DND-41 (cell line): ENCODE results near the gene NDRG4.

Source experiments
- ATAC-seq: fragments of 200-7000 bp; cut with Tn5 transposase; 3 replicates; pipeline ENCODE4 v1.9.1; 2021; ENCODE audit warnings: low read depth; ENCODE audit not compliant: insufficient read depth
- DNase-seq: peaks from one replicate; pipeline ENCODE4 v3.0.0-alpha.2; 2020
- H2AFZ ChIP-seq: 2 replicates; pipeline ENCODE4 v1.6.0; 2012; ENCODE audit warnings: low read depth, low read length
- H3K27ac ChIP-seq: 2 replicates; pipeline ENCODE4 v1.5.1; 2012; ENCODE audit warnings: low read length, inconsistent platforms
- H3K27me3 ChIP-seq: fragments of 200-600 bp; sonication (generic); 2 replicates; pipeline ENCODE4 v1.6.0; 2012; ENCODE audit warnings: low read length, mild to moderate bottlenecking, inconsistent platforms; ENCODE audit not compliant: insufficient read depth, poor library complexity
- H3K36me3 ChIP-seq: 2 replicates; pipeline ENCODE4 v1.5.1; 2012; ENCODE audit warnings: low read length, inconsistent platforms; ENCODE audit not compliant: insufficient read depth
- H3K4me1 ChIP-seq: 2 replicates; pipeline ENCODE4 v1.5.1; 2012; ENCODE audit warnings: mild to moderate bottlenecking, low read length; ENCODE audit not compliant: insufficient read depth
- H3K4me2 ChIP-seq: 2 replicates; pipeline ENCODE4 v1.6.0; 2012; ENCODE audit warnings: mild to moderate bottlenecking, moderate library complexity, low read length, inconsistent platforms; ENCODE audit not compliant: insufficient read depth
- H3K4me3 ChIP-seq, 2 experiments: fragments of 200-600 bp in 1 of 2; shearing (Covaris generic) in 1 of 2; 2 replicates each; pipeline ENCODE4 v1.5.1; 2012 to 2016; ENCODE audit warnings: inconsistent platforms in 2 of 2, low read length in 2 of 2, mild to moderate bottlenecking in 2 of 2, low read depth in 1 of 2, moderate library complexity in 1 of 2
- H3K79me2 ChIP-seq: 2 replicates; pipeline ENCODE4 v1.6.0; 2012; ENCODE audit warnings: low read length, inconsistent platforms; ENCODE audit not compliant: insufficient read depth
- H3K9ac ChIP-seq: 2 replicates; pipeline ENCODE4 v1.6.0; 2012; ENCODE audit warnings: low read depth, mild to moderate bottlenecking, inconsistent platforms, low read length, moderate library complexity
- H3K9me3 ChIP-seq: 2 replicates; pipeline ENCODE4 v1.5.1; 2012; ENCODE audit warnings: low read length, moderate library complexity, mild to moderate bottlenecking, inconsistent platforms; ENCODE audit not compliant: insufficient read depth, severe bottlenecking
- H4K20me1 ChIP-seq: 2 replicates; pipeline ENCODE4 v1.6.0; 2012; ENCODE audit warnings: low read length; ENCODE audit not compliant: insufficient read depth
- EZH2 ChIP-seq: IDR thresholded peaks from 3 replicates; pipeline ENCODE4 v1.6.1; 2012; ENCODE audit warnings: borderline replicate concordance, low read depth, mild to moderate bottlenecking, moderate library complexity, low read length, inconsistent platforms; ENCODE audit not compliant: severe bottlenecking
- TF ChIP-seq, protein P1 (sequence below): IDR thresholded peaks from 2 replicates; pipeline ENCODE4 v1.5.1; 2012; ENCODE audit warnings: borderline replicate concordance, low read length, moderate library complexity, mild to moderate bottlenecking; ENCODE audit not compliant: poor library complexity, severe bottlenecking; ENCODE audit errors: extremely low read depth

Gene NDRG4

DNA sequence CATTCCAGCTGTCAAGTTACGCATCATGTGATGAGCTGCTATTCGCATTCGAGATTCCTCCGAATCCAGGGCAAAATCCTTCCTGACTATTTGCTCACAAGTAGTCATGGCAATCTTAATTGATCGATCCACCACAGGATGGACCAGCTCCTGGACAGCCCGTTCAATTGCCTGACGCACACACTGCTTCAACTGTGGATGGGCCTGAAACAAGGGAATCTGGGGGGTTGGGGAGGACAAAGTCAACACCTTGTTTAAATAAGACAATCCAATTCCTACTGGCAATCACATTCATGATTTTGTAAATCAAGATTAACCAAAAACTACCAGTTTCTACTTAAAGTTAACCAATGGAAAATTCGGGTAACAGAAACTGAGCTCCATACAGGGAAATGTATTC, 43.7 kb downstream of the NDRG4 start:
- Histone ChIP-seq H3K4me1 (no peaks in the 10 kb centered on the region), H3K9me3 (no peaks in the 10 kb centered on the region), H3K36me3 (peaks cover 99% of the 10 kb centered on the region), H3K4me2 (no peak overlapping the region), H3K9ac (no peak overlapping the region), H3K4me3 (no peak overlapping the region), H3K27me3 (no peaks in the 10 kb centered on the region), H4K20me1 (no peaks in the 10 kb centered on the region), H3K27ac (no peak overlapping the region), H2AFZ (no peak overlapping the region), H3K79me2 (0 out of 2 replicates have a peak, but pooled peaks cover 8% of the 10 kb centered on the region)
- no peak for DNase-seq
- ATAC-seq, result no peak
- TF ChIP-seq, protein P1, sequence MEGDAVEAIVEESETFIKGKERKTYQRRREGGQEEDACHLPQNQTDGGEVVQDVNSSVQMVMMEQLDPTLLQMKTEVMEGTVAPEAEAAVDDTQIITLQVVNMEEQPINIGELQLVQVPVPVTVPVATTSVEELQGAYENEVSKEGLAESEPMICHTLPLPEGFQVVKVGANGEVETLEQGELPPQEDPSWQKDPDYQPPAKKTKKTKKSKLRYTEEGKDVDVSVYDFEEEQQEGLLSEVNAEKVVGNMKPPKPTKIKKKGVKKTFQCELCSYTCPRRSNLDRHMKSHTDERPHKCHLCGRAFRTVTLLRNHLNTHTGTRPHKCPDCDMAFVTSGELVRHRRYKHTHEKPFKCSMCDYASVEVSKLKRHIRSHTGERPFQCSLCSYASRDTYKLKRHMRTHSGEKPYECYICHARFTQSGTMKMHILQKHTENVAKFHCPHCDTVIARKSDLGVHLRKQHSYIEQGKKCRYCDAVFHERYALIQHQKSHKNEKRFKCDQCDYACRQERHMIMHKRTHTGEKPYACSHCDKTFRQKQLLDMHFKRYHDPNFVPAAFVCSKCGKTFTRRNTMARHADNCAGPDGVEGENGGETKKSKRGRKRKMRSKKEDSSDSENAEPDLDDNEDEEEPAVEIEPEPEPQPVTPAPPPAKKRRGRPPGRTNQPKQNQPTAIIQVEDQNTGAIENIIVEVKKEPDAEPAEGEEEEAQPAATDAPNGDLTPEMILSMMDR, result no peak
- no peak for TF ChIP-seq EZH2

GRCh38 chr16:58548378-58548777, 48.4 kb downstream of the NDRG4 start:
- Histone ChIP-seq H3K27ac (no peak overlapping the region), H3K4me3 (no peak overlapping the region), H3K9ac (no peak overlapping the region), H3K4me2 (no peak overlapping the region), H3K4me1 (no peaks in the 10 kb centered on the region), H3K36me3 (peaks cover 100% of the 10 kb centered on the region), H3K9me3 (no peaks in the 10 kb centered on the region), H2AFZ (no peak overlapping the region), H4K20me1 (no peaks in the 10 kb centered on the region), H3K27me3 (no peaks in the 10 kb centered on the region), H3K79me2 (0 out of 2 replicates have a peak, but pooled peaks cover 8% of the 10 kb centered on the region)
- ATAC-seq (no peak), DNase-seq (no peak)
- TF ChIP-seq EZH2, result no peak

DNA sequence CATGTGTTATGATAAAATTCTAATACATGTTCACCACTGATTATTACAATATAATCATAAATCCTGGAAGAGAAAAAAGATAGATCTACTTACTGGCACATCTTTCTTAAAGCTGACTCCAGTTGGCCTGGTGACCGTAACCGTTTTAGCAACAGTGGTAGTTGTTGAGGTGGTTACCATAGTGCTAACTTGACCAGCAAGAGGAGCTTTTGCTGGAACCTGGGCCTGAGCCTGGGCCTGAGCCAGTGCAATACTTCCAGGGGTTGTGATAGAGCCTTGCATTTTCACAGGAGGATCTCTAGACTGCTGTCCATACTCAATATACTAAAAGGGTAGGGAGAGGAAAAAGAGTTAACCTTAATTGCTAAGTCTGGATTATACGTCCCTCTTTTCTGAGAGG, 51.6 kb downstream of the NDRG4 start:
- no peaks in the 10 kb centered on the region for H3K27me3 ChIP-seq
- no peaks in the 10 kb centered on the region for H4K20me1 ChIP-seq
- no peak for TF ChIP-seq EZH2
- TF ChIP-seq, protein P1, result no peak
- H3K4me1 ChIP-seq, result no peaks in the 10 kb centered on the region
- H3K9me3 ChIP-seq, result no peaks in the 10 kb centered on the region
- no peak for ATAC-seq
- H2AFZ ChIP-seq, result no peak overlapping the region
- H3K36me3 ChIP-seq, result peaks cover 100% of the 10 kb centered on the region
- H3K27ac ChIP-seq, result no peak overlapping the region
- no peak overlapping the region for H3K4me2 ChIP-seq
- DNase-seq, result no peak
- H3K9ac ChIP-seq, result no peak overlapping the region
- no peak overlapping the region for H3K4me3 ChIP-seq
- 0 out of 2 replicates have a peak, but pooled peaks cover 8% of the 10 kb centered on the region for H3K79me2 ChIP-seq

GRCh38 chr16:58556678-58557077, 56.7 kb downstream of the NDRG4 start:
- Histone ChIP-seq H3K36me3 (peaks cover 99% of the 10 kb centered on the region), H3K27ac (no peak overlapping the region), H4K20me1 (peaks cover 16% of the 10 kb centered on the region; the same call in 1 of the 2 replicates)

More at GRCh38 chr16:58556678-58557077, 56.7 kb downstream of the NDRG4 start:
- H3K4me2 ChIP-seq, result no peak overlapping the region
- no peaks in the 10 kb centered on the region for H3K9me3 ChIP-seq
- H3K4me1 ChIP-seq, result no peaks in the 10 kb centered on the region
- ATAC-seq, result no peak
- H3K27me3 ChIP-seq, result no peaks in the 10 kb centered on the region
- TF ChIP-seq, protein P1, result no peak
- TF ChIP-seq EZH2, result no peak
- no peak overlapping the region for H3K4me3 ChIP-seq
- no peak overlapping the region for H3K9ac ChIP-seq
- no peak overlapping the region for H2AFZ ChIP-seq
- no peak for DNase-seq
- H3K79me2 ChIP-seq, result peaks cover 17% of the 10 kb centered on the region
